Germinal center (tissue), 1 donor: ENCODE measurements around the gene PTEN.

Source experiments
- DNase-seq: peaks from one replicate; pipeline ENCODE4 v3.0.0; 2012; ENCODE audit warnings: mixed read lengths, low spot score

PTEN gene

DNA sequence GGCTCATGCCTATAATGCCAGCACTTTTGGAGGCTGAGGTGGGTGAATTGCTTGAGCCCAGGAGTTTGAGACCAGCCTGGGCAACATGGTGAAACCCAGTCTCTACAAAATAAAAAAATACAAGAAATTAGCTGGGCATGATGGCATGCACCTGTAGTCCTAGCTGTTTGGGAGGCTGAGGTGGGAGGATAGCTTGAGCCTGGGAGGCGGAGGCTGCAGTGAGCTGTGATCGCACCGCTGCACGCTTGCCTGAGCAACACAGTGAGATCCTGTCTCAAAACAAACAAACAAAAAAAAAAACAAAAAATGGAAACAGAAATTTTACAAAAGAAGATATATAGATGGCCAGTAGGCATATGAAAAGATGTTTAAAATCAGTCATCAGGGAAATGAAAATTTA lies 57.1 kb downstream of the PTEN start:
- DNase-seq: no peak

DNA sequence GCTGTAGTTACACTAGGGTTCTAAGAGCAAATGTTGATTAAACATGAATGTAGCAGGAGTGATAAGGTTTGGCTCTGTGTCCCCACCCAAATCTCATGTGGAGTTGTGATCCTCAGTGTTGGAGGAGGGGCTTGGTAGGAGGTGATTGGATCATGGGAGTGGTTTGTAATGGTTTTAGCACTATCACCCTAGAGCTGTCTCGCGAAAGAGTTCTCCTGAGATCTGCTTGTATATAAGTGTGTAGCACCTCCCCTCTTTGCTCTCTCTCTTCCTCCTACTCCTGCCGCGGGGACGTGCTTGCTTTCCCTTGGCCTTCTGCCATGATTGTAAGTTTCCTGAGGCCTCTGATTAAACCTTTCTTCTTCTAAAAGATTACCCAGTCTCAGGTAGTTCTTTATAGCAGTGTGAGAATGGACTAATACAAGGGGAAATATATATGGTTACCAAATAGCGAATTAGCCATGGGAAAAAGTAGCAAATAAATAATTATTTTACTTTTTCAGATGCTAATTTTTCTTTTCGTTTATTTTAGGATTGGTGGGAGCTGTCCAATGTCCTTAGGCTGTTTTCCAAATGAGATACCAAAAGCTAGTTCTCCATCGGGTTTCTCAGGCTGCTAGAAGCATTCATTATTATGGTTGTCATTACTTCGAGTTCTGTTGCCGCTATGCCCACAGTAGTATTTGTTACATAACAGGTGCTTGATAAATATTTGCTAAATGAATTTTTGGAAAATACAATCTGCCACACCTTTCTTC lies 58.7 kb downstream of the PTEN start:
- DNase-seq: no peak

DNA sequence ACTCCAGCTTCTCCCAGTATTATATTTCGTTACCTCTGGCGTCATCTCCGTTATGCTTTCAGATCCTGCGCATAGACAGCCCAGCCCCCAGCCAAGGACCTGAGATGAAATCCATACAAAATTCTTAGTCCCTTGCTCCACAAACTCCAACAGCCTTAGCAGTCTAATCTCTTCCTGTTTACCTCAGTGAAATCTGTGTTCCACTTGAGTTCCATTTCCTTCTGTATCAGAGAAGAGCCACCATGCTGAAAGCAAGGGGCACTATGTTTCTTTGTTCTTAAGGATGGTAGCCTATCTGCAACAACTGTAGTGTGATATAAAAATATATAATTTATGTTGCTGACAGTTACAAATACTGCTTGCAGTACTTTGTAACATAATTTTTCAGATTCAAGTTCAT lies 59.8 kb downstream of the PTEN start:
- DNase-seq: no peak

DNA sequence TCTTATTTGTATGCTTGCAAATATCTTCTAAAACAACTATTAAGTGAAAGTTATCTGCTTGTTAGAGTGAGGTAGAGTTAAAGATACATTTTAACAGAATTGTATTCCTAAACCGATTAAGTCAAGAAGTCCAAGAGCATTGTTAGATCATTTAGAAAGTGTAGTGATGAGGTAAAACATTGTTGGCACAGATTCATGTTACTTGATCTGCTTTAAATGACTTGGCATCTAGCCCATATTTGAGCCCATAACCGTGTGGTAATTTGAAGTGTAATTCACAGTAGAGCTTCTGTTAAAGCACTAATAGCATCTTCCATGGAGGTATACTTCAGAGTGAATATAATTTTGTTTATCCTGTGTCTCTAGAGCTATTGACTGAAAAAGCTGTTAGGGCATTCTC lies 62.1 kb downstream of the PTEN start:
- DNase-seq: no peak

DNA sequence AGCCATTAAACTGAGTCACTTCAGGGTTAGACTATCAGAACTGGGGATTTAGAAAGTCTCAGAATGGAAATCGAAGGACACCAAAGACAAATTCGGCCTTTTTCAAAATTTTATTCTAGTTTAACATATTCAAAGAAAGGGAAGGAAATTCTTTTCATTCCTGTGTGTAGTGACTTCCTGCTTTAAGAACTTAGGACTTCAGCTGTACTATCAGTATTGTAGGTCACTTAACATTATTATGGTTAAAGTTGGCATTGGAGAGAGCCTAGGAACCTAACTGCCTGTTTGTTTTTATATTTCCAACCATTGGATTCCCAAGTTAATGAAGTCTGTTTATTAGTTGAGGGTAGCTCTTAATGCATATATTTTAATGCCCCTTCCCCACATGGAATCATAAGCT lies 63.7 kb downstream of the PTEN start:
- no peak for DNase-seq

DNA sequence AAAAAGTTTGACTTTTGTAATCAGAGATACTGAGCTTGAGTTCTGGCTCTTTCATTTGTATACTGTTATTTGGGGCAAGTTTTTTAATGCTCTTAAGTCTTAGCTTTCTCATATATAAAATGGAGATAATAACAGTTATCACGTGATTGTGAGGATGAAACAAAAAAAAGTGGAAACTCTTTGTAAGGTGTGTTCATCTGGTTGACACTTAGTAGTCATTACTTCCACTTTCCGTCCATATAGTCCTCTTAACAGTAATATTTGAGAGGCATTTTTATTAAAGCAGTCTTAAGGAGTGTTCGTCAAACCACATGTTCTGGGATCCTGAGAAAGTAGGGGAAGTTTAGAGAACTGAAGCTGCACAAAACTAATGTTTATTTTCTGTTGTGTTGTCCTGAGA lies 65.6 kb downstream of the PTEN start:
- no peak for DNase-seq

DNA sequence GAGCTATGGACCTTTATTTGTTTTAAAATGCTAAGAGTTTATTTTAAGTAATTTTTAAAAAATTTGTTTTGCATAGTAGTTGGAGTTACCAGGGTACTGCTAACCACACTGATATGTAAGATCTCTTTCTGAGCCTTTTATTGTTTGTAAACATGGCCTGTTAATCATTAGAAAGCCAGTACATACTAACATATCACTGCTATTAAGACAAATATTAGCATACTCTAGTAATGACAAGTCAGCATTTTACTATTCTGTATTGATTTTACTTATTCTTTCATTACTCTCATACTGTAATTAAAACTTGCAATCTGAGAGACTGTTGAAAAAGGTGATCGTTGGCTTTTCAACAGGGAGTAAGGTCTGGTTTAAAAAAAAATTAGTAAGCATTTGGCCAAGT lies 66.7 kb downstream of the PTEN start:
- DNase-seq: no peak

DNA sequence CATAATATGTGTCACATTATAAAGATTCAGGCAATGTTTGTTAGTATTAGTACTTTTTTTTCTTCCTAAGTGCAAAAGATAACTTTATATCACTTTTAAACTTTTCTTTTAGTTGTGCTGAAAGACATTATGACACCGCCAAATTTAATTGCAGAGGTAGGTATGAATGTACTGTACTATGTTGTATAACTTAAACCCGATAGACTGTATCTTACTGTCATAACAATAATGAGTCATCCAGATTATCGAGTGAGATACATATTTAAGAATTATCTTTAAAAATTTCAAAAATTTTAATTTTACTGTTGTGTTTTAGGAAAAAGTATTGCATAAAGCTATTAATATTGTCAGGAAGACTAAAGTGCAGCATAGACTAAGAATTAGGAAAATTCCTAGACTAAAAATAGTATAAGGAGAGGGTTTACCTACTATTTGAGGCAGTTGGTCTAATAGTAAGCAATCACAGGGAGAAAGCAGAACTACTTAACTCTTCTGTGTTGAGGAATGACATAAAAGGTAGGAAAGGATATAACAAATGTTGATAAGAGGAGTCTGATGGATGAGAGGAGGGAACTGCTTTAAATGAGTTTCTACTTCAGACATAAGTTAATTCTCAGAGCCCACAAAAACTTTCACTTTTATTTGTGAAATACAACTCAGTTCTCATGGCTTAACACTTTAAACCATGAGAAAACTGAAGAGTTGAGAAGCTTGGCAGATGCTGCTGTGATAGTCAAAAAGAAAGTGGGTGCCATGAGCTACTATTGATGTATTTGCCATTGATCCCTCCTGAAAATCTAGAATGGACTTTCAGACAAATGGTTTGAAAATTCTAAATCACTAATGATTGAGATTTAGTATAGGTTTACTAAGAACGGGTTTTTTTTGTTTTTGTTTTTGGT lies 67.8 kb downstream of the PTEN start:
- DNase-seq: no peak

DNA sequence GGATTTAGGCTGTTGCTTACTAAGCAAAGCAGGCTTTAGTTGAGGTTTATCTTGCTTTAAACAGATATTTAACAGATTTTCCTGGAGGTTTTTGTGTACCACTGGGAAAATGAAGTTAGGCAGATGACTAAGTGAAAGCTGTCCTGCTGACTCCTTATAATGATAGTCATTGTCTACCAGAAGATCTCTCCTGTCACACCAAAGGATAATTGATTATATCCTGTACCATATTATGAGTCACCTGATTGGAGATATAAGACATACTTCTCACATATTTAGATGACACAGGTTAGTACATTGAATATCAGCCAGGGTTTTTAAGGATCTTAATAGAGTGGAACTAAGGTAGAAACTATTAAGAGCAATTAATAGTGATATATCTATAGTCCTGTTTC lies 68.4 kb downstream of the PTEN start:
- no peak for DNase-seq

DNA sequence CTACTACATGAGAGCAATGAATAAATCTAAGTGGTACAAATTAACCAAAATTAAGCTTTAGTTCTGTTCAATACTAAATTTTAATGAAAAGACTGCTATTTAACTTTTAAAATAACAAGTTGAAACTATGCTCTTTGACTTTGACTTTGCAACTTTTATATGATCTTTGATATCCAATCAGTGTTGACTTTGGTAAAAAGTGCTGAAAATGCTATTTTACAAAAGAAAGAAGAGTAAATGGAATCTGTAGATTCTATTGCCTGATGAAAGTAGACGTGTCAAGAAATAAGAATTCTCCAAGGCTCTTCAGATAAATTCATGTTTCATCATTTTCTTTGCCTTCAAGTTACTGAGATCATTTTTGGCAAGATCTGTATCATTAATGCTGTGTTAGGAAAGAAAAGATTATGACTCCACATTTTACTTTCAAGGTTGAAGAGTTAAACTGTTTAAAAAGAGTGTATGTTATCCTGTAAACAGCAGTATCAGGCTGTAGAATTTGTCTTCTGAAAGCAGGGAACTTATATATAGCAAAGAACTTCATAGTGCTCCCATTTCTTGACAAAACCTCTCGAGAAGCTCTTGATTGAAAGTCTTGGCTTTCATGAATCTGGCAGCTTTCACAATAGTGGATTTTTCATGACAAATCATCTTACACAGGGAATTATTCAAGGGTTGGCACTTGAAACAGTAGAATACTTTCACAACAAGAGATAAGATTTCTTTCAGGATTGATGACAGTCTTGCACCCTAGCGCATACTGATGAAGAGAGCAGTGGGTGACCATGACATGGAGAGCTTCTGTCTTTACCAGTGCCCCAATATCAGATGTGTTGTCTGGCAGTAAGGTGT lies 72.1 kb downstream of the PTEN start:
- no peak for DNase-seq

DNA sequence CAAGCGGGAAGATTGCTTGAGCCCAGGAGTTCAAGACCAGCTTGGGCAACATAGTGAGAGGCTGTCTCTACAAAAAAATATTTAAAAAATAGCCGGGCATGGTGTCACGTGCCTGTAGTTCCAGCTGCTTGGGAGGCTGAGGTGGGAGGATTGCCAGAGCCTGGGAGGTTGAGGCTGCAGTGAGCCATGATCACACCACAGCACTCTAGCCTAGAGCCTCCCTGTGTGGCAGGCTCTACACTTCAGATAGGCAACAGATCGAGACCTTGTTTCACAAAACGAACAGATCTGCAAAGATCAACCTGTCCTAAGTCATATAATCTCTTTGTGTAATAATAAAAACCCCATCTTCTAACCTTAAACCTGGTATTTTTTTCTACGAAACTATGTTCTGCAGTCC lies 76.8 kb downstream of the PTEN start:
- DNase-seq: no peak

DNA sequence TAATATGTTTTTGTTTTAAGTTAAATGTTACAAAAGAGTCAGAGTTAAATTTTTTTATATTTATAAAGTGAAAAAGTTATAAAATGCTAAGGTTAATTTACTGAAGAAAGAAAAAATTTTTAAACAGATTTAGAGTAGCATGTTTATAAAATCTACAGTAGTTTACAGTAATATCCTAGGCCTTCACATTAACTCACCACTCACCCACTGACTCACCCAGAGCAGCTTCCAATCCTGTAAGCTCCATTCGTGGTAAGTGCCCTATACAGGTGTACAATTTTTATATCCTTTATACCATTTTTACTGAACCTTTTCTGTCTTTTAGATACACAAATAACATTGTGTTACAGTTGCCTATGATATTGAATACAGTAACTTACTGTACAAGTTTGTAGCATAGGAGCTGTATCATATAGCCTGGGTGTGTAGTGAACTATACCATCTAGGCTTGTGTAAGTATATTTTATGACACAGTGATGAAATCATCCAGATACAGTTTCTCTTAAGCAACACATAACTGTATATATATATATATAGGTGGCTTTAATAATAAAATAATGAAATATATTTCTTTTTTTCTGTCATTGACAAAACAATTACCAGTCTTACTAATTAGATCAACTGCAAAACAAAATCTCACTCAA lies 79.6 kb downstream of the PTEN start:
- no peak for DNase-seq

DNA sequence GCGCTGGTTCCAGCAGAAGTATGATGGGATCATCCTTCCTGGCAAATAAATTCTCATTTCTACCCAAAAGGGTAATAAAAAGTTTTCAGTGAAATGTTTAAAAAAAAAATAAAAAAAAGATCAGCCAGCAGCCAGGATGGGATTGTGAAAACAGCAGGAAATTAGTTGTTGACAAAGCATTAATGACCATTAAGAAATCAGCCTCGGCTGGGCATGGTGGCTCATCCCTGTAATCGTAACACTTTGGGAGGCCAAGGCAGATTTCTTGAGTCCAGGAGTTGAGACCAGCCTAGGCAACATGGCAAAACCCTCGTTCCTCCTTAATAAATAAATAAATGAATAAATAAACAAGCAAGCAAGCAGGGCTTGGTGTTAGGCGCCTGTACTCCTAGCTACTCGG lies 82.6 kb downstream of the PTEN start:
- no peak for DNase-seq

DNA sequence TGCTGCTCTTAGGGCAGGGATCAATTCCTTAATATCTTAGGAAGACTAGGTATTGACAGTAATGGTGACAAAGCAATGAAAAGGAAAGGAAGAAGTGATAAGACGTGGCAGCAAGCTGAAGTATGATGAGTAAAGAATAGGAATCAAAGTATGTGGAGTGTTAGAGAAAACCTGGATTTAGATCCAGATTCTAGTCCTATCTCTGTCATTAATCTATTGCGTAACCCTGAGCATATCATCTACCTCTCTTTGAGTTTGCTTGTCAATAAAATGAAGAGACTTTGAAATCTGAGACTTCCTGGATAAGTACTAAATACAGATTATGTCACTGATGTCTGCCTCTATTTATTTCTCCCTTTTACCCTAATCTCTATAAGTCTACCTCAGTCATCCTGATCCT lies 89.2 kb downstream of the PTEN start:
- DNase-seq: no peak

DNA sequence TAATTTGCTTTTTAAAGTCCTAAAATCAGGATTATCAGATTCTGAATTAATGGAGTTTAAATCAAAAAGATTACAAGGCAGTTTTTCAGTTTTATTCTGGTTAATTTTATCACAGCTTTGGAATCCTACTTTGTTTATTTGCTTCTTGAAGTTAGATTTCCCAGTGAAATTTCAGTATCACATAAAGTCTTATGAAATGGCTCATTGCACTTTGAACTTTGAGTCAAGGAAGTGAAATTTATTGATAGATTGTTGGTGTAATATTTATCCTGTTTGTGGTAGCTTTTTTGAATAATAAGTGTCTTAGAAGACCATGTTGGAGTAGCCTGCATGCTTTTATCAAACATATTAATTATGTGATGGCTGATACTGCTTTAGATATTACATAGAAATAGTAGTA lies 92.6 kb downstream of the PTEN start:
- DNase-seq: no peak

DNA sequence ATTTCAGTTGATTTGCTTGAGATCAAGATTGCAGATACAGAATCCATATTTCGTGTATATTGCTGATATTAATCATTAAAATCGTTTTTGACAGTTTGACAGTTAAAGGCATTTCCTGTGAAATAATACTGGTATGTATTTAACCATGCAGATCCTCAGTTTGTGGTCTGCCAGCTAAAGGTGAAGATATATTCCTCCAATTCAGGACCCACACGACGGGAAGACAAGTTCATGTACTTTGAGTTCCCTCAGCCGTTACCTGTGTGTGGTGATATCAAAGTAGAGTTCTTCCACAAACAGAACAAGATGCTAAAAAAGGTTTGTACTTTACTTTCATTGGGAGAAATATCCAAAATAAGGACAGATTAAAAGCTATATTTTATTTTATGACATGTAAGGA lies 94.3 kb downstream of the PTEN start:
- no peak for DNase-seq

DNA sequence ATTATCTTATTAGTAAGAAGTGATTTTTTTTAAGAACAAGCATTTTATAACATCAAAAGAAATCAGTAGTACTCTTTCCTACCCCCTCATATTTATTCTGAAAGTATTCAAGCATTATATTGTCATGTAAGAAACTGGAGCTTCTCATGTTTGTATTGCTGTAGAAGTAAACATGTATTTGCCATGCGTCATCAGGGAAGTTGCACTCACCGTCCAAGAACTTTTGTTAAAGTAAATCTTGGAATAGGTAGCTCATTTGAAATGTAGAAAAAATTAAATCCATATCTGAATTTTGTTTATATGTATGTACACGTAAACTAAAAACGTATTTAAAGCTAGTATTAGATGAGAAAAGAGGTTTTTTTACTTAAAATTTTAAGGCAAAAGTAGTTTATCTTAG lies 96.8 kb downstream of the PTEN start:
- no peak for DNase-seq

DNA sequence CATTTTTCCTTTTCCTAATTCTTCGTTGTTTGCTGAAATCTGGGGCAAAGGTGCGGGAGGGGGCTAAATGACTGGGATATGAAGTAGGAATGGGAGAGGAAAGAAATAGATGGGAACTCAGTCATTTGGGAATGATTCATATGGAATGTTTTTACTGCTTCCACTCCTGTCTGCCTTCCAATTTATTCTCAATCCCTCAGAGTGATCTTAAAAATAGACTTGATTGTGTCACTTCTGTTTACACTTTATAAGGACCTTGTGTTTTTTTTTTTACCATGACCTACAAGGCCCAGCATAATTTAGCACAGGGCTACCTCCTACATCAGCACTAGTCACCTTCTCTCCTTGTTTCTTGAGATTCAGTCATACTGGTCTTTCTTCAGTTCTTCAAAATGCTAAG lies 97.9 kb downstream of the PTEN start:
- DNase-seq: no peak

DNA sequence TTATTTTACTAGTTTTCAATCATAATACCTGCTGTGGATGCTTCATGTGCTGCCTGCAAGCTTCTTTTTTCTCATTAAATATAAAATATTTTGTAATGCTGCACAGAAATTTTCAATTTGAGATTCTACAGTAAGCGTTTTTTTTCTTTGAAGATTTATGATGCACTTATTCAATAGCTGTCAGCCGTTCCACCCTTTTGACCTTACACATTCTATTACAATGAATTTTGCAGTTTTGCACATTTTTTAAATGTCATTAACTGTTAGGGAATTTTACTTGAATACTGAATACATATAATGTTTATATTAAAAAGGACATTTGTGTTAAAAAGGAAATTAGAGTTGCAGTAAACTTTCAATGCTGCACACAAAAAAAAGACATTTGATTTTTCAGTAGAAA lies 103.0 kb downstream of the PTEN start:
- DNase-seq: no peak

DNA sequence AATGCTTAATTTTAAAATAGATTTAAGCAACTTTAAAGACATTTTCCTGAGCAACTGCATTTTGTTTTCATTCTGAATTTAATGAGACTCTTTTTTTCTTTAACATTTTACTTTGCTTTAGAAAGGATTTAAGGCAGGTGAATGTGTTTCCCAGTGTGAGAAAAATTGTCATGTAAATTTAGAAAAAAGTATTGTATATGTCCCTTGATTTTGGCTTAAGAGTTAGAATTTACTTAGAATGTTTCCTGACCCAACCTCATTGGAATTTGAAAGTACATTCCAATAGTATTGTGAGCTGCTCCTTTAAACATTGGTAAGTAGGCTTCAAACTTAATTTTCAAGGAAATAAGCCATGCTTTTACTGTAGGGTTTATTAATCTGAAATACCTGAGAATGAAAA lies 110.2 kb downstream of the PTEN start:
- no peak for DNase-seq

DNA sequence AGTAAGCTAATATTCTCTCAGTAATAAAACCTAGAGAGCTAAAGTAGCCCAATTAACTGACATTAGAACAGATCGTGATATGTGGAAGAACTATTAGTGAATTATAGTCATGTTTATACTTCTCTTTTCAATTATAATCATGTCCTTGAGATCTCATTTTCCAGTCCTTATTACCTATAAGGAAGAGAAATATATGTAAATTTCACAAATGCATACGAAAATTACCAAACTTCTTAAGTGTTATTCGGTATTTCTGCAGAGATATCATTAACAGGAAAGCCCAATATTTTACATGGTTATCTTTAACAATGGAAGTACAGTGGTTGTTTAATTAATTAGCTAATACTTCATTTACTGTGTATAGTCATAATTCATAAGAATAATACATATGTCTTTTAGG lies 110.7 kb downstream of the PTEN start:
- DNase-seq: no peak

DNA sequence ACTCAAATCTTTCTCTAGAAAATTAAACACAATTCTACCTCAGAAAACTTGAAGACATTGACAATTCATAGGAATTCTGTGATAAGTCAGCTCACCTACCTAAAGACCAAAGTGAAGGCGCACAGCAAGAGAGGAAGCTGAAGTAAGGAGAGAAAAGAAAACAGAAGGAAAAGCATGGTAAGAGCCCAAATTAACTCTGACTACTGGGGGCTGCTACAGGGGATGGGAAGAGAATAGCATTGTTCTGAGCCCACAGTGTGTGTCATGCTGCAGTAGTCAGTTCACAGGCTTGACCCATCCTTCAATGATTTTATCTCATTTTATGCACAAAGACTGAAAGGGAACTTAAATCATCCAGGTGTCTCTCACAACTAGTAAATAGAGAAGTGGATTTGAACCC lies 111.3 kb downstream of the PTEN start:
- DNase-seq: no peak
